GM18907 (cell line): Measurements from ENCODE around the gene SOCS3.
"Not testable (repeated sequence)": the region's sequence is repeated elsewhere in the genome, so short reads cannot be mapped to it uniquely, and the experiment has no call there.

ENCODE experiments used
- ATAC-seq: cut with Tn5 transposase; IDR thresholded peaks from one replicate; pipeline ENCODE4 v1.9.1; 2021; ENCODE audit warnings: mild to moderate bottlenecking, moderate library complexity; ENCODE audit not compliant: unreplicated experiment

SOCS3 gene

GRCh38 chr17:78332991-78333390 is 26.9 kb downstream of the SOCS3 start:
- ATAC-seq = no peak

GRCh38 chr17:78331355-78331754 is 28.5 kb downstream of the SOCS3 start:
- not testable (repeated sequence) for ATAC-seq

GRCh38 chr17:78330570-78331224 is 29.2 kb downstream of the SOCS3 start:
- ATAC-seq = no peak

GRCh38 chr17:78329263-78330059 is 30.4 kb downstream of the SOCS3 start:
- ATAC-seq = no peak

- no peak for ATAC-seq
These were observed 32.0 kb downstream of the SOCS3 start for GRCh38 chr17:78327880-78328279.

GRCh38 chr17:78325076-78325687 is 34.7 kb downstream of the SOCS3 start:
- no peak for ATAC-seq

GRCh38 chr17:78324391-78325075 is 35.3 kb downstream of the SOCS3 start:
- no peak for ATAC-seq

GRCh38 chr17:78323826-78324390 is 36.0 kb downstream of the SOCS3 start:
- no peak for ATAC-seq

- ATAC-seq = no peak
These were observed 36.9 kb downstream of the SOCS3 start for GRCh38 chr17:78322858-78323455.

GRCh38 chr17:78322327-78322857 is 37.5 kb downstream of the SOCS3 start:
- no peak for ATAC-seq

- ATAC-seq = no peak
These were observed 41.0 kb downstream of the SOCS3 start for GRCh38 chr17:78318843-78319242.

GRCh38 chr17:78318407-78318806 is 41.5 kb downstream of the SOCS3 start:
- no peak for ATAC-seq

- no peak for ATAC-seq
These were observed 42.0 kb downstream of the SOCS3 start for GRCh38 chr17:78317794-78318400.

- no peak for ATAC-seq
These were observed 42.7 kb downstream of the SOCS3 start for GRCh38 chr17:78316867-78317789.

GRCh38 chr17:78316115-78316866 is 43.6 kb downstream of the SOCS3 start:
- ATAC-seq = no peak

GRCh38 chr17:78315355-78316114 is 44.3 kb downstream of the SOCS3 start:
- no peak for ATAC-seq

- ATAC-seq = no peak
These were observed 45.1 kb downstream of the SOCS3 start for GRCh38 chr17:78314683-78315354.
